ENCODE measurements around the gene NDUFS3.

- TF ChIP-seq, protein P1, sequence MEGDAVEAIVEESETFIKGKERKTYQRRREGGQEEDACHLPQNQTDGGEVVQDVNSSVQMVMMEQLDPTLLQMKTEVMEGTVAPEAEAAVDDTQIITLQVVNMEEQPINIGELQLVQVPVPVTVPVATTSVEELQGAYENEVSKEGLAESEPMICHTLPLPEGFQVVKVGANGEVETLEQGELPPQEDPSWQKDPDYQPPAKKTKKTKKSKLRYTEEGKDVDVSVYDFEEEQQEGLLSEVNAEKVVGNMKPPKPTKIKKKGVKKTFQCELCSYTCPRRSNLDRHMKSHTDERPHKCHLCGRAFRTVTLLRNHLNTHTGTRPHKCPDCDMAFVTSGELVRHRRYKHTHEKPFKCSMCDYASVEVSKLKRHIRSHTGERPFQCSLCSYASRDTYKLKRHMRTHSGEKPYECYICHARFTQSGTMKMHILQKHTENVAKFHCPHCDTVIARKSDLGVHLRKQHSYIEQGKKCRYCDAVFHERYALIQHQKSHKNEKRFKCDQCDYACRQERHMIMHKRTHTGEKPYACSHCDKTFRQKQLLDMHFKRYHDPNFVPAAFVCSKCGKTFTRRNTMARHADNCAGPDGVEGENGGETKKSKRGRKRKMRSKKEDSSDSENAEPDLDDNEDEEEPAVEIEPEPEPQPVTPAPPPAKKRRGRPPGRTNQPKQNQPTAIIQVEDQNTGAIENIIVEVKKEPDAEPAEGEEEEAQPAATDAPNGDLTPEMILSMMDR (IDR thresholded peaks at IDR 0.05; ENCODE audit: low read length), result no peak
- no peak for TF ChIP-seq EZH2 (IDR thresholded peaks at IDR 0.05; ENCODE audit: borderline replicate concordance, low read length)
Observed at GRCh38 chr11:47570651-47571356, 8.1 kb upstream of the NDUFS3 start.
